Activated CD8-positive, alpha-beta T cell treated with anti-CD3 and anti-CD28 coated beads for 36 hours (primary cell): ENCODE data around the gene PLA2G4E. TPM values are rescaled to one million over a fixed set of nuclear protein-coding genes. Genes with fewer than 3 reads are reported as not detected.
A peak's percentile ranks its signal among the peaks of the same experiment; 100 is the strongest.

ENCODE experiments used
- ATAC-seq: fragments of 200-7000 bp; cut with Tn5 transposase; one replicate; pipeline ENCODE4 v1.10.0; 2021; ENCODE audit warnings: mild to moderate bottlenecking, moderate library complexity
- CTCF ChIA-PET: fragments of 350-600 bp; sonication (Branson Sonifier 250); formaldehyde crosslinking; loops from one replicate; lab custom pipeline; 2021; ENCODE audit warnings: antibody characterized with exemption; lab: Charles Lee
- POLR2A ChIA-PET: fragments of 350-600 bp; sonication (Branson Sonifier 250); formaldehyde crosslinking; loops from one replicate; lab custom pipeline; 2021; ENCODE audit warnings: antibody characterized with exemption; lab: Charles Lee
- DNase-seq: peaks from one replicate; pipeline ENCODE4 v3.0.0-alpha.2; 2020
- H3K27ac Mint-ChIP-seq: one replicate; pipeline ENCODE4 v1.8.0; 2021; ENCODE audit warnings: mild to moderate bottlenecking, mixed read lengths
- H3K27me3 Mint-ChIP-seq: one replicate; pipeline ENCODE4 v1.8.0; 2021; ENCODE audit warnings: mixed read lengths
- H3K36me3 Mint-ChIP-seq: one replicate; pipeline ENCODE4 v1.8.0; 2021; ENCODE audit warnings: low read depth, mixed read lengths
- H3K4me1 Mint-ChIP-seq: one replicate; pipeline ENCODE4 v1.8.0; 2021; ENCODE audit warnings: low read depth, mixed read lengths
- H3K4me3 Mint-ChIP-seq: one replicate; pipeline ENCODE4 v1.8.0; 2021; ENCODE audit warnings: mild to moderate bottlenecking, moderate library complexity, mixed read lengths
- H3K9me3 Mint-ChIP-seq: one replicate; pipeline ENCODE4 v1.8.0; 2021; ENCODE audit warnings: mixed read lengths
- intact Hi-C: fragments of 100-400 bp; cut with micrococcal nuclease; formaldehyde crosslinking; loops from one replicate; pipeline ENCODE4 v1.10.0; 2022
- total RNA-seq, 2 experiments: library from RNA; stranded (reverse); gene quantifications; one replicate each; pipeline ENCODE4 v1.2.3, GENCODE V29; 2021
- TF ChIP-seq, protein P1 (sequence below): fragments of 200-600 bp; IDR thresholded peaks from one replicate; pipeline ENCODE4 v1.8.0; 2022; ENCODE audit warnings: antibody characterized with exemption, mild to moderate bottlenecking

PLA2G4E gene
- total RNA-seq, 2 experiments from 2014 or later = not detected

DNA sequence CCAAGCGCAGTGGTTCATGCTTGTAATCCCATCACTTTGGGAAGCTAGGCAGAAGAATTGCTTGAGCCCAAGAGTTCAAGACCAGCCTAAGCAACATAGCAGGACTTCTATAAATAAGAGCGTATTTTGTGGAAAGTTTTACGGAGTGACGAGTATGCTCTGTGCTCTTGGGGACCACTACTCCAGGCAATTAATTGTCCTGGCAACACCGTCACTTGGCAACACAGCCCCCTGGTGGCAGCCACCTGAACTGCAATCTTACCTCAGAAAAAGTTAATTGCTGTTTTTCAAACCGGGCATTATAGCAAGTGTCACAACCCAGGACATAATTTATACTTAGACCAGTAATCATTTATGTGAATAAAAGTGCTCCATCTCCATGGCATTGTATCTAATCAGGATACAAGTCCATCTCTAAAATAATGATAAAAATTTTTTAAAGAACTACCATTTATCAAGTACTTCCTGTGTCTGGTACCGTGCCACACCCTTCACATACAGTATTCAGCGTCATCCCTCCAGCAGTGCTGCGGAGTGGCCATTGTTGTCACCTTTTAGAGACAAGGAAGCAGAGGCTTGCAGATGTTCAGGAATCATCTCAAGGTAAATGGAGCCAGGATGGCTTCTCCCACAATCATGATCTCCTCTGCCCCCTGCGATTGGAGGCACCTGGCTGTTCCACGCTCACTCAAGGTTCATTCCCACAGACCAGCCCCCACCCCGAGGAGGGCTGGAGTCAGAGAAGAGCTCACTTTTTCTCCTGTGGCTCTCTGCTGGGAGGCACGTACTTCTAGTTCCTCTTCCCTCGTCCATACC, 39.0 kb upstream of the PLA2G4E start:
- intact Hi-C loops = loop anchor here (1.0 to 10.0 kb wide), 2 partner anchors 70 to 75 kb away; no protein-coding TSS in a partner anchor
- H3K27me3 Mint-ChIP-seq = peaks cover 30% of the 10 kb centered on the region
- no peak overlapping the region for H3K27ac Mint-ChIP-seq
- H3K4me3 Mint-ChIP-seq = no peak overlapping the region
- TF ChIP-seq, protein P1, sequence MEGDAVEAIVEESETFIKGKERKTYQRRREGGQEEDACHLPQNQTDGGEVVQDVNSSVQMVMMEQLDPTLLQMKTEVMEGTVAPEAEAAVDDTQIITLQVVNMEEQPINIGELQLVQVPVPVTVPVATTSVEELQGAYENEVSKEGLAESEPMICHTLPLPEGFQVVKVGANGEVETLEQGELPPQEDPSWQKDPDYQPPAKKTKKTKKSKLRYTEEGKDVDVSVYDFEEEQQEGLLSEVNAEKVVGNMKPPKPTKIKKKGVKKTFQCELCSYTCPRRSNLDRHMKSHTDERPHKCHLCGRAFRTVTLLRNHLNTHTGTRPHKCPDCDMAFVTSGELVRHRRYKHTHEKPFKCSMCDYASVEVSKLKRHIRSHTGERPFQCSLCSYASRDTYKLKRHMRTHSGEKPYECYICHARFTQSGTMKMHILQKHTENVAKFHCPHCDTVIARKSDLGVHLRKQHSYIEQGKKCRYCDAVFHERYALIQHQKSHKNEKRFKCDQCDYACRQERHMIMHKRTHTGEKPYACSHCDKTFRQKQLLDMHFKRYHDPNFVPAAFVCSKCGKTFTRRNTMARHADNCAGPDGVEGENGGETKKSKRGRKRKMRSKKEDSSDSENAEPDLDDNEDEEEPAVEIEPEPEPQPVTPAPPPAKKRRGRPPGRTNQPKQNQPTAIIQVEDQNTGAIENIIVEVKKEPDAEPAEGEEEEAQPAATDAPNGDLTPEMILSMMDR = peak; percentile 93
- ATAC-seq (peak; percentile 54), DNase-seq (peak; percentile 84)
- H3K4me1 Mint-ChIP-seq = peaks cover 7% of the 10 kb centered on the region
- ChIA-PET POLR2A (no interaction called here), CTCF (interaction anchor here (0.5 to 8.1 kb wide), 9 partner anchors 13 to 578 kb away, joined by 3 to 97 read pairs (median 4); no protein-coding TSS in a partner anchor)
- no peaks in the 10 kb centered on the region for H3K9me3 Mint-ChIP-seq
- H3K36me3 Mint-ChIP-seq = no peaks in the 10 kb centered on the region

DNA sequence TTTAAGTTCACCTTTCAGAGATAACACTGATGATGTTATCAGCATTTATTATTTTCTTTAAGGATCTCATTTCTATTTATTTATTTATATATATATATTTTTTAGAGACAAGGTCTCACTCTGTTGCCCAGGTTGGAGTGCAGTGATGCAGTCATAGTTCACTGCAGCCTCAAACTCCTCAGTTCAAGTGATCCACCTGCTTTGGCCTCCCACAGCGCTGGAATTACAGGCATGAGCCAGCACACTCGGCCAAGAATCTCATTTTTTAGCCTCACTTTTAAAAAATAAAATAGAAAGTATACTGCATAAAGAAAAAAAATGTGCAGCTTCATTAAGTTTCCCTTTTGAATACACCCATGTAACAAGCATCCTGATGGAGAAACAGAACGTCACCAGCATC, 37.9 kb upstream of the PLA2G4E start:
- intact Hi-C loops = loop anchor here (1.0 kb wide), 1 partner anchor 68 kb away; no protein-coding TSS in a partner anchor
- DNase-seq = no peak
- POLR2A ChIA-PET = no interaction called here
- H3K36me3 Mint-ChIP-seq = no peaks in the 10 kb centered on the region
- no peak for ATAC-seq
- no peak overlapping the region for H3K27ac Mint-ChIP-seq
- H3K9me3 Mint-ChIP-seq = no peaks in the 10 kb centered on the region
- peaks cover 7% of the 10 kb centered on the region for H3K4me1 Mint-ChIP-seq
- peaks cover 26% of the 10 kb centered on the region for H3K27me3 Mint-ChIP-seq
- CTCF ChIA-PET = interaction anchor here (8.1 kb wide), 1 partner anchor 71 kb away, joined by 97 read pairs; no protein-coding TSS in a partner anchor
- TF ChIP-seq, protein P1 = no peak
- H3K4me3 Mint-ChIP-seq = no peak overlapping the region

DNA sequence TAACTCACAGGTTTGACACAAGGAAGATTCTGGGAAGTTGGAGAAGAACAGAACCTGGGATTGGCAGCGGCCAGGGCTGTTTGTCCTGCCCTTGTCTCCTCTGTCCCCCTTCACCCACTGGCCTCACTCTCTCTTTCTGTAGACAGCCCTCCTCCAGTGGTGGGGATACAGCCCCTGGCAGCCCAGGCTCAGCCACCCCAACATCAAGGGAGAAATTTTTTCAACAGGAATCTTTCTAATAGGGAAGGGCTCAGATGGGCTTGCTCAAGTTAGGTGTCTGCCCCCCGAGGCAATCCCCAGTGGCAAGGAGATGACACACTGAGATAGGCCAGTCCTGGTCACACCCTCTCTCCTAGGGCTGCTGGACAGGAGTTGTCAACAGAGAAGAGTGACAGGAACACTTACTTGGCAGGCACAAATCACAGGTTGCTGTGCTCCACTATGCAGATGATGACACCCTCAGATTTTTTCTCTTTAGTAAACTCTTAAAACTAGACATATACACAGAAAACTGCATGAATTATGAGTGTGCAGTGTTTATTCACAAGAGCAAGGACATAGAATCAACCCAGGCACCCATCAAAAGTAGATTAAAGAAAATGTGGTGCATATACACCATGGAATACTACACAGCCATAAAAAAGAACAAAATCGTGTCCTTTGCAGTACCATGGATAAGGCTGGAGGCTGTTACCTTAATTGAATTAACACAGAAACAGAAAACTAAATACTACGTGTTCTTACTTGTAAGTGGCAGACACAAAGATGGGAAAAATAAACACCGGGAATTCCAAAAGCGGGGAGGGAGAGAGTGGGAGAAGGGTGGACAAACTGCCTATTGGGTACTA, 37.2 kb upstream of the PLA2G4E start:
- ATAC-seq = no peak
- Mint-ChIP-seq H3K4me1 (peaks cover 7% of the 10 kb centered on the region), H3K4me3 (no peak overlapping the region), H3K36me3 (no peaks in the 10 kb centered on the region), H3K27me3 (peaks cover 26% of the 10 kb centered on the region), H3K27ac (no peak overlapping the region), H3K9me3 (no peaks in the 10 kb centered on the region)
- TF ChIP-seq, protein P1 = no peak
- intact Hi-C loops = no loop called here
- ChIA-PET POLR2A (interaction anchor here (0.7 kb wide), 1 partner anchor 256 kb away, joined by 3 read pairs; no protein-coding TSS in a partner anchor), CTCF (interaction anchor here (0.6 to 8.1 kb wide), 9 partner anchors 9 to 81 kb away, joined by 3 to 97 read pairs (median 4); no protein-coding TSS in a partner anchor)
- DNase-seq = no peak

DNA sequence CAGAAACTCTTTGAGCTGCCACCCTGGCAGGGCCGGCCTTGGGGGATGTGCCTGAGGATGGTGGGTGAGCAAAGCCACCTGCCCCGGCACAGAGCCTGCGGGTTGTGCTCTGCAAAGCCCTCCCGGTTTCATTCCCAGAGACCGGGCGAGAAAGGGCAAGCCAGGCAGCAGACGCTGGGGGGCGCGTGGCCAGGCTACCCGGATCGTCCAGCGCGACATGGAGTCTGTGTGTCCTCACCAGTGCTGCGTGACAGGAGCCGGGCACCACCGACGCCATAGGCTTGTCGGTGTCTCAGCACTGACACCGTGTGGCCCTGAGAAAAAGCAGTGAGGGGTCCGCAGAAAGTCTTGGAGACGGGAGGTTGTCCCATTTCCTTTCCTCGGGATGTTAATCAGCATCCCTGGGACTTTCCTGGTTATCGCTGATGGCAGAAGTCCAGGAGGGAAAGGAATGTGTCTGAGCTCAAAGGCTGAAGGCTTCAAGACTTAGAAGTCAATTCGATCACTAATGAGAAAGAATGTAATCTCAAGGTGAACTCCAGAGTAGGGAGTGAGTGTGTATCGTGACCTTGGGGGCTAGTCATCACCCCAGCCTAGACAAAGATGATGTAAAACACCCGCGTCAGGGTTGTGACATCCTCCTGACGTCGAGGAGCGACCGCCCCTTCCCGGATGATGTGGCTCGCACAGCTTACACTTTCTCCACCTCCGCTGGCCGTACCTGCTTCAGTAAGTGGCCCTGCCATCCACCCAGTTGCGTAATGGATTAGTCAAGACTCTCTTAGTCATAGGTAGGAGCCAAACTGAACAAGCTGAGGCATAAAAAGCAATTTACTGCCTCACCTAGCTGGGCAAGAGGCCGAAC, 36.3 kb upstream of the PLA2G4E start:
- DNase-seq (peak; percentile 70), ATAC-seq (peak; percentile 86)
- Mint-ChIP-seq H3K27me3 (peaks cover 26% of the 10 kb centered on the region), H3K4me1 (peaks cover 7% of the 10 kb centered on the region), H3K36me3 (no peaks in the 10 kb centered on the region), H3K9me3 (no peaks in the 10 kb centered on the region), H3K4me3 (peak overlapping the region; percentile 20), H3K27ac (no peak overlapping the region)
- CTCF ChIA-PET = interaction anchor here (0.6 to 6.4 kb wide), 18 partner anchors 8 to 247 kb away, joined by 3 to 74 read pairs (median 4); partner anchors contain the start of gene EHD4
- POLR2A ChIA-PET = interaction anchor here (0.7 to 1.6 kb wide), 2 partner anchors 68 to 257 kb away, joined by 3 to 4 read pairs; no protein-coding TSS in a partner anchor
- intact Hi-C loops = no loop called here
- TF ChIP-seq, protein P1 = peak; percentile 63
